Right lobe of liver (tissue), 4 donors: ENCODE data around the gene TNFRSF19.

Experiments
- POLR2A ChIP-seq: fragments of 450-650 bp; IDR thresholded peaks from one replicate; pipeline ENCODE4 v1.6.1; 2017; ENCODE audit warnings: antibody characterized with exemption, mild to moderate bottlenecking
- TF ChIP-seq, protein P1 (sequence below), 4 donors: fragments of 200-600 bp in 3 of 4; fragments of 450-650 bp in 1 of 4; IDR thresholded peaks; one replicate each; pipeline versions ENCODE4 v1.5.1 to v1.8.0; 2016 to 2022; ENCODE audit warnings: antibody characterized with exemption in 4 of 4, mild to moderate bottlenecking in 2 of 4
- donor health status: DM: no; HTN: no; CAD: no.
- donor health status: DM: no; HTN: no; CAD: no.
- donor health status: DM: no; HTN: yes; CAD: no.

DNA sequence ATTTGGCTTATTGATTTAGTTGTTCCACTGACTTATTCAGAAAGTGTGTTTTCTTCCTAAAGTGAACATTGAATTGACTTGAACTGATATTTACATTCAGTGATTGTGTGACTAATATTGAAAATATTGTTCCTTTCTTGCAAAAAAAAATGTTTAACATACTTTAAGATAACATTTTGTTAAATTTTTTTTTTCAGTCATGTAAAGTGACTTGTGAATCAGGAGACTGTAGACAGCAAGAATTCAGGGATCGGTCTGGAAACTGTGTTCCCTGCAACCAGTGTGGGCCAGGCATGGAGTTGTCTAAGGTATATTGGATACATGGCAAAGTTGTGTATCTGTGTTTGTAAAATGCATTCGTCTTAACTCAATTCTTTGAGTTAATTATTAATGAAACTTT, 22.9 kb downstream of the TNFRSF19 start:
- TF ChIP-seq, protein P1, sequence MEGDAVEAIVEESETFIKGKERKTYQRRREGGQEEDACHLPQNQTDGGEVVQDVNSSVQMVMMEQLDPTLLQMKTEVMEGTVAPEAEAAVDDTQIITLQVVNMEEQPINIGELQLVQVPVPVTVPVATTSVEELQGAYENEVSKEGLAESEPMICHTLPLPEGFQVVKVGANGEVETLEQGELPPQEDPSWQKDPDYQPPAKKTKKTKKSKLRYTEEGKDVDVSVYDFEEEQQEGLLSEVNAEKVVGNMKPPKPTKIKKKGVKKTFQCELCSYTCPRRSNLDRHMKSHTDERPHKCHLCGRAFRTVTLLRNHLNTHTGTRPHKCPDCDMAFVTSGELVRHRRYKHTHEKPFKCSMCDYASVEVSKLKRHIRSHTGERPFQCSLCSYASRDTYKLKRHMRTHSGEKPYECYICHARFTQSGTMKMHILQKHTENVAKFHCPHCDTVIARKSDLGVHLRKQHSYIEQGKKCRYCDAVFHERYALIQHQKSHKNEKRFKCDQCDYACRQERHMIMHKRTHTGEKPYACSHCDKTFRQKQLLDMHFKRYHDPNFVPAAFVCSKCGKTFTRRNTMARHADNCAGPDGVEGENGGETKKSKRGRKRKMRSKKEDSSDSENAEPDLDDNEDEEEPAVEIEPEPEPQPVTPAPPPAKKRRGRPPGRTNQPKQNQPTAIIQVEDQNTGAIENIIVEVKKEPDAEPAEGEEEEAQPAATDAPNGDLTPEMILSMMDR (IDR thresholded peaks at IDR 0.05): no peak
- TF ChIP-seq POLR2A: no peak
